Stimulated activated CD8-positive, alpha-beta memory T cell treated with anti-CD3 and anti-CD28 coated beads, Interleukin-2, amount 100 ng/mL, for 48 hours (primary cell): ENCODE results near the gene SBF1.

Experiments used
- DNase-seq, 2 donors: peaks; one replicate each; pipeline ENCODE4 v3.0.0-alpha.2; 2020; ENCODE audit warnings: low read depth in 2 of 2

The SBF1 gene

GRCh38 chr22:50397371-50398060 lies 77.3 kb downstream of the SBF1 start:
- DNase-seq: peak in 1 of 2 donors; percentile 21

GRCh38 chr22:50396751-50397370 lies 78.0 kb downstream of the SBF1 start:
- no peak for DNase-seq
